Measurements from ENCODE around the gene TUBGCP4. TPM values are rescaled to one million over a fixed set of nuclear protein-coding genes. Genes with fewer than 3 reads are reported as not detected.

The TUBGCP4 gene
- total RNA-seq, 1 experiment from 2014 or later: 38.6 TPM

- no peak for TF ChIP-seq REST (IDR thresholded peaks at IDR 0.05; ENCODE audit: low read depth)
- no peak for TF ChIP-seq ZBTB33 (IDR thresholded peaks at IDR 0.05; ENCODE audit: extremely low read depth, insufficient replicate concordance, low read length)
- no peak for TF ChIP-seq EZH2phosphoT487 (IDR thresholded peaks at IDR 0.05; ENCODE audit: borderline replicate concordance)
- no peak for TF ChIP-seq ZFX (IDR thresholded peaks at IDR 0.05)
These were observed 70.4 kb downstream of the TUBGCP4 start (continued) for GRCh38 chr15:43441316-43441715.

- no peak overlapping the region for H3K9ac ChIP-seq (ENCODE audit: low read length)
- POLR2A ChIA-PET: no interaction called here
- H3K9me2 ChIP-seq (ENCODE audit: insufficient read depth): no peaks in the 10 kb centered on the region
- intact Hi-C loops (cut with micrococcal nuclease): loop anchor here (10.0 kb wide), 1 partner anchor 328 kb away; the partner anchor contains the start of gene ELL3
- CTCF ChIA-PET: no interaction called here
- no peak overlapping the region for H2AFZ ChIP-seq (ENCODE audit: low read depth, low read length, poor library complexity, severe bottlenecking)
- RAD21 ChIA-PET (ENCODE audit: low non-redundant PET in 1 of 2, low total read pairs in 2 of 2, uncharacterized antibody in 2 of 2, unreplicated experiment in 2 of 2): no interaction called here
- DNase-seq (ENCODE audit: low read depth, low spot score) (no peak), ATAC-seq (no peak)
- no peaks in the 10 kb centered on the region for H3K27me3 ChIP-seq (ENCODE audit: insufficient read depth, low read length)
- H4K20me1 ChIP-seq (ENCODE audit: insufficient read depth): no peaks in the 10 kb centered on the region
- peaks cover 0 to 1% of the 10 kb centered on the region in 2 experiments; a peak in 2 of 4 replicates for H3K4me1 ChIP-seq (ENCODE audit: control insufficient read depth in 1 of 2, insufficient read depth in 2 of 2, low read length in 2 of 2)
- peaks cover 20% of the 10 kb centered on the region for H3K79me2 ChIP-seq (ENCODE audit: insufficient read depth, low read length)
- BruUV-seq (replicated peaks): no TSS peak
- H3K4me3 ChIP-seq (replicated peaks in 1 of 2; ENCODE audit: low read depth in 1 of 2, low read length in 2 of 2): no peak overlapping the region
- TF ChIP-seq ZFX (IDR thresholded peaks at IDR 0.05): no peak
- TF ChIP-seq EGR1 (IDR thresholded peaks at IDR 0.05; ENCODE audit: low read depth): no peak
- TF ChIP-seq EZH2 (IDR thresholded peaks at IDR 0.05): no peak
- no peak for TF ChIP-seq YY1 (IDR thresholded peaks at IDR 0.05; ENCODE audit: extremely low read depth, insufficient replicate concordance, low read depth, low read length)
- no peak for TF ChIP-seq ZBTB33 (IDR thresholded peaks at IDR 0.05; ENCODE audit: extremely low read depth, insufficient replicate concordance, low read length)
- TF ChIP-seq POLR2A (IDR thresholded peaks at IDR 0.05; ENCODE audit: borderline replicate concordance, extremely low read depth, insufficient read depth, insufficient read length): no peak
- TF ChIP-seq CBX3 (IDR thresholded peaks at IDR 0.05; ENCODE audit: low read depth): no peak
- TF ChIP-seq SIN3A (IDR thresholded peaks at IDR 0.05; ENCODE audit: low read depth): no peak
- TF ChIP-seq ELF1 (IDR thresholded peaks at IDR 0.05; ENCODE audit: borderline replicate concordance, low read depth): no peak
- no peak for TF ChIP-seq JUND (IDR thresholded peaks at IDR 0.05)
- no peak for TF ChIP-seq ZNF274 (IDR thresholded peaks at IDR 0.05; ENCODE audit: low read depth, low read length)
- no peak for TF ChIP-seq SRF (IDR thresholded peaks at IDR 0.05; ENCODE audit: low read depth)
- no peak overlapping the region for H3K27ac ChIP-seq (ENCODE audit: low read depth, low read length)
- no peaks in the 10 kb centered on the region for H3K36me3 ChIP-seq (ENCODE audit: control insufficient read depth in 1 of 2, insufficient read depth in 2 of 2, low read length in 2 of 2)
- H3K9me3 ChIP-seq (ENCODE audit: control insufficient read depth in 1 of 2, insufficient read depth in 1 of 2, low read depth in 1 of 2, low read length in 2 of 2): no peaks in the 10 kb centered on the region
- H3K4me2 ChIP-seq (ENCODE audit: low read length): no peak overlapping the region
These were observed 75.4 kb downstream of the TUBGCP4 start for GRCh38 chr15:43446344-43446743.
